ENCODE results near the gene NPNT.
"Not testable (repeated sequence)": the region's sequence is repeated elsewhere in the genome, so short reads cannot be mapped to it uniquely, and the experiment has no call there.

The NPNT gene

GRCh38 chr4:105894660-105895582, at the start of gene NPNT:
TSS of gene NPNT (plus strand) at chr4:105895471. CDS start at chr4:105895653, 182 bp downstream.
- DNase-seq (ENCODE audit: low read depth, low spot score): no peak

- DNase-seq (ENCODE audit: low read depth, low spot score): no peak
These were observed 49.7 kb upstream of the NPNT start for GRCh38 chr4:105845559-105845958.

GRCh38 chr4:105848359-105848758, 46.9 kb upstream of the NPNT start:
- DNase-seq (ENCODE audit: low read depth, low spot score): not testable (repeated sequence)

GRCh38 chr4:105851196-105851595, 44.1 kb upstream of the NPNT start:
- DNase-seq (ENCODE audit: low read depth, low spot score): no peak

- DNase-seq (ENCODE audit: low read depth, low spot score): not testable (repeated sequence)
These were observed 43.0 kb upstream of the NPNT start for GRCh38 chr4:105852230-105852629.

- no peak for DNase-seq (ENCODE audit: low read depth, low spot score)
These were observed 36.7 kb upstream of the NPNT start for GRCh38 chr4:105858466-105859040.

- DNase-seq (ENCODE audit: low read depth, low spot score): no peak
These were observed 36.0 kb upstream of the NPNT start for GRCh38 chr4:105859233-105859632.

GRCh38 chr4:105870963-105871362, 24.3 kb upstream of the NPNT start:
- DNase-seq (ENCODE audit: low read depth, low spot score): no peak

- DNase-seq (ENCODE audit: low read depth, low spot score): no peak
These were observed 23.3 kb upstream of the NPNT start for GRCh38 chr4:105871997-105872396.

- no peak for DNase-seq (ENCODE audit: low read depth, low spot score)
These were observed 20.0 kb upstream of the NPNT start for GRCh38 chr4:105875233-105875632.

- no peak for DNase-seq (ENCODE audit: low read depth, low spot score)
These were observed 16.6 kb upstream of the NPNT start for GRCh38 chr4:105878668-105879067.

GRCh38 chr4:105887508-105887907, 7.8 kb upstream of the NPNT start:
- no peak for DNase-seq (ENCODE audit: low read depth, low spot score)

GRCh38 chr4:105895583-105896460, 551 bp downstream of the NPNT start:
- DNase-seq (ENCODE audit: low read depth, low spot score): no peak

- DNase-seq (ENCODE audit: low read depth, low spot score): no peak
These were observed 1.2 kb downstream of the NPNT start for GRCh38 chr4:105896461-105896942.

- DNase-seq (ENCODE audit: low read depth, low spot score): no peak
These were observed 1.9 kb downstream of the NPNT start for GRCh38 chr4:105896984-105897775.

GRCh38 chr4:105900541-105900940, 5.3 kb downstream of the NPNT start:
- no peak for DNase-seq (ENCODE audit: low read depth, low spot score)

- no peak for DNase-seq (ENCODE audit: low read depth, low spot score)
These were observed 7.4 kb downstream of the NPNT start for GRCh38 chr4:105902550-105903262.

- DNase-seq (ENCODE audit: low read depth, low spot score): no peak
These were observed 14.6 kb downstream of the NPNT start for GRCh38 chr4:105909787-105910281.

GRCh38 chr4:105911426-105911825, 16.2 kb downstream of the NPNT start:
- DNase-seq (ENCODE audit: low read depth, low spot score): no peak

- no peak for DNase-seq (ENCODE audit: low read depth, low spot score)
These were observed 17.4 kb downstream of the NPNT start for GRCh38 chr4:105912633-105913032.

Data from iPS DF 19.7 (cell line).